ENCODE measurements around the gene TMEM130. TPM values are rescaled to one million over a fixed set of nuclear protein-coding genes. Genes with fewer than 3 reads are reported as not detected.

Gene TMEM130
- total and polyA plus RNA-seq, 3 donors from 2014 or later: 84.6 to 131 (median 106) TPM

- no peaks in the 10 kb centered on the region for H3K9me3 ChIP-seq
- no peak for TF ChIP-seq CTCF (IDR thresholded peaks at IDR 0.05)
- TF ChIP-seq POLR2A (IDR thresholded peaks at IDR 0.05): no peak
- H3K27me3 ChIP-seq: no peaks in the 10 kb centered on the region
- H3K4me1 ChIP-seq: peaks cover 13% of the 10 kb centered on the region
- no peaks in the 10 kb centered on the region for H3K36me3 ChIP-seq (ENCODE audit: low read depth, missing control alignments)
- no peak overlapping the region for H3K4me3 ChIP-seq
- no peak for DNase-seq
- 57 to 65% methylated on average over 2 of the region's 2 CpGs for WGBS, 2 donors
- intact Hi-C loops (cut with DNase I; ENCODE audit: low total_unique reads): no loop called here
- H3K27ac ChIP-seq: no peak overlapping the region
Observed at GRCh38 chr7:98868450-98868849, 1.4 kb downstream of the TMEM130 start.

GRCh38 chr7:98866765-98867164 is 3.0 kb downstream of the TMEM130 start:
- intact Hi-C loops (cut with DNase I; ENCODE audit: low total_unique reads): no loop called here
- Histone ChIP-seq H3K9me3 (no peaks in the 10 kb centered on the region), H3K27me3 (no peaks in the 10 kb centered on the region), H3K4me3 (no peak overlapping the region), H3K4me1 (peaks cover 13% of the 10 kb centered on the region), H3K27ac (no peak overlapping the region), H3K36me3 (ENCODE audit: low read depth, missing control alignments) (no peaks in the 10 kb centered on the region)
- DNase-seq: no peak
- TF ChIP-seq CTCF (IDR thresholded peaks at IDR 0.05) (no peak), POLR2A (IDR thresholded peaks at IDR 0.05) (no peak)
- 86 to 90% methylated on average over 7 of the region's 7 CpGs for WGBS, 2 donors

GRCh38 chr7:98866351-98866750 is 3.5 kb downstream of the TMEM130 start:
- H3K4me1 ChIP-seq: peaks cover 13% of the 10 kb centered on the region
- no peak for DNase-seq
- no peaks in the 10 kb centered on the region for H3K9me3 ChIP-seq
- H3K4me3 ChIP-seq: no peak overlapping the region
- intact Hi-C loops (cut with DNase I; ENCODE audit: low total_unique reads): no loop called here
- no peaks in the 10 kb centered on the region for H3K36me3 ChIP-seq (ENCODE audit: low read depth, missing control alignments)
- 88 to 95% methylated on average over 12 of the region's 12 CpGs for WGBS, 2 donors
- no peaks in the 10 kb centered on the region for H3K27me3 ChIP-seq
- TF ChIP-seq POLR2A (IDR thresholded peaks at IDR 0.05) (no peak), CTCF (IDR thresholded peaks at IDR 0.05) (no peak)
- no peak overlapping the region for H3K27ac ChIP-seq

- Histone ChIP-seq H3K4me3 (no peak overlapping the region), H3K36me3 (ENCODE audit: low read depth, missing control alignments) (no peaks in the 10 kb centered on the region), H3K27ac (no peak overlapping the region), H3K9me3 (no peaks in the 10 kb centered on the region), H3K4me1 (peaks cover 13% of the 10 kb centered on the region), H3K27me3 (no peaks in the 10 kb centered on the region)
- DNase-seq: no peak
- intact Hi-C loops (cut with DNase I; ENCODE audit: low total_unique reads): no loop called here
- WGBS, 2 donors: 72 to 76% methylated on average over 13 to 14 of the region's 14 CpGs
- TF ChIP-seq POLR2A (IDR thresholded peaks at IDR 0.05) (no peak), CTCF (IDR thresholded peaks at IDR 0.05) (no peak)
Observed at GRCh38 chr7:98864731-98865453, 4.9 kb downstream of the TMEM130 start.

- WGBS, 2 donors: 67 to 92% methylated on average over 2 of the region's 2 CpGs
- Histone ChIP-seq H3K9me3 (no peaks in the 10 kb centered on the region), H3K4me3 (no peak overlapping the region), H3K36me3 (ENCODE audit: low read depth, missing control alignments) (no peaks in the 10 kb centered on the region), H3K4me1 (peaks cover 10% of the 10 kb centered on the region), H3K27ac (no peak overlapping the region), H3K27me3 (no peaks in the 10 kb centered on the region)
- TF ChIP-seq CTCF (IDR thresholded peaks at IDR 0.05) (no peak), POLR2A (IDR thresholded peaks at IDR 0.05) (no peak)
- intact Hi-C loops (cut with DNase I; ENCODE audit: low total_unique reads): no loop called here
- no peak for DNase-seq
Observed at GRCh38 chr7:98863601-98864000, 6.2 kb downstream of the TMEM130 start.

Data from testis (tissue), 3 donors.